Stimulated activated CD8-positive, alpha-beta memory T cell treated with anti-CD3 and anti-CD28 coated beads, Interleukin-4, amount 100 ng/mL, for 4 hours (primary cell): ENCODE results near the gene SPIN1.

Experiments used
- DNase-seq, 2 donors: peaks; one replicate each; pipeline ENCODE4 v3.0.0-alpha.2; 2020; ENCODE audit warnings: low read depth in 2 of 2, low spot score in 1 of 2

The SPIN1 gene

DNA sequence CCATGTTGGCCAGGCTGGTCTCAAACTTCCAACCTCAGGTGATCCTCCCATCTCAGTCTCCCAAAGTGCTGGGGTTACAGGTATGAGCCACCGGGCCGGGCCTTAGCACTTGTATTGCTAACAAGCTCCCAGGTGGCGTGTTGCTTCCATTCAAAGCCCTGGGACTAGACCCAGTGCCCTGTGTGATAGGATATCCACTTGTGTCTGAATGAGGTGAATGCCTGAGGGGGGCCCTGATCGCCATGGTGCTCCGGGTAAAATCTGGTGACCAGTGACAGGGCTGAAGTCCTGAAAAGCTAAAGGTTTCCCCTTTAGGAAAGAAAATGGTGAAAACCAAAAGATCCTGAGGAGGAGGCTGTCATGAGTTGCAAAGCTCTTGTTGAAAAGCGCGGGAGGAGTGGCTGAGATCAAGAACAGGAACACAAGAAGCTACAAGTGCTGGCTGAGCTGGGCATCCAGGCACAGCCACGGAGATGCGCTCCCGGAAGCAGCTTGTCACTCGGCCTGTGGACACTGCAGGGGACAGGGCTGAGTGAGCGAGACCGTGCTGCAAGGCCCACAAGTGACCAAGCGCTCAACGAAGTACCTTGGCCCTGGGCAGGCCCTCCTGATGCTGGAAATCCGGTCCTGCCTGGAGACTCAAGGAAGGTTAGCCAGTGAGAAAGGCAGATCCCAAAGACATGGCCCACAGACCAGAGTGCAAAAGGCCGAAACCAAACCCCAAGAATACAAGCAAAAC, 106.9 kb downstream of the SPIN1 start:
- no peak for DNase-seq

DNA sequence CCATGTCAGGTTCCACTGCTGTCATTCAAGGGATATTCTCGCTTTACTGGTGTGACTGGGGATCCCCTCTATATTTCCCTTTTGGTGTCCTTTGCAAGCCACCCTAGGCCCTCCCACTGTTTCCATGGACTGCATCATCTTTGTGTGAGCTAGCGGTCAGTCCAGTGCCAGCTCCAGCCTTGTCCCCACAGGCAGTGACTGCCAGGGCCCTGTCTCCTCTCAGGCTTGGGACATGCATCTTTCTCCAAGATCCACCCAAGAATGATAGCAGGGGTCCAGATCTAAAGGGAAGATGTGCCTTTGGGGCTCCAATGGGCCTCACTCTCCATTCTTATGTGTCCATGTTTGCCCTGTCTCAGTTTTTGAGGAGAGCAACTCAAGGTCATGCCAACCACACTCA, 109.0 kb downstream of the SPIN1 start:
- no peak for DNase-seq

DNA sequence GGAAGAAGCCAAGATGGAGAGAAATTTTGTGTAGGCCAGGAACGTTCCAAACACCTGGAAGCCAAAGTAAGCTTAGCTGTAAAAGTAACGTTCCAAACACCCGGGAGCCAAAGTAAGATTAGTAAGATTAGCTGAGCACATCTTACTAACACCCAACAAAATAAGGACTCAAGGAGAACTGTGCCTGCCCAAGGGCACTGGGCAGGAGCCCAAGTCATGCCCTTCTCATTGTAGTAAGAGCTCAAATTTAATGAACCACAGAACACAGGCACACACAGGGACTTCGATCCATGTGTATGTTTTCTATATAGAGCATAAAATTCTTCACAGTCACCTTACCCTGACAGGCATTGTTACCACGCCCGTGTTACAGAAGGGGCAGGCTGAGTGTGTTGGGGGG, 110.6 kb downstream of the SPIN1 start:
- DNase-seq, result no peak

DNA sequence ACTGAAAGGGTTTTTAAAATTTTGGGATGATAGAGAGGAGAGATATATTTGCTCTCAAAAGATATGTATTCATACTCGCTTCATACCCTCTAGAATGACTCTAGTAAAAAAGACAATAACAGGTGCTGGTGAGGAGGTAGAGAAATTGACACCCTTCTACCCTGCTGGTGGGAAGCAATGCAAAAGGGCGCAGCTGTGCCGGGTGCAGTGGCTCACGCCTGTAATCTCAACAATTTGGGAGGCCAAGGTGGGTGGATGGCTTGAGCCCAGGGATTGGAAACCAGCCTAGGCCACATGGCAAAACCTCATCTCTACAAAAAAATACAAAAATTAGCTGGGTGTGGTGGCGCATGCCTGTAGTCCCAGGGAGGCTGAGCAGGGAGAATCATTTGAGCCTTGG, 112.8 kb downstream of the SPIN1 start:
- no peak for DNase-seq

DNA sequence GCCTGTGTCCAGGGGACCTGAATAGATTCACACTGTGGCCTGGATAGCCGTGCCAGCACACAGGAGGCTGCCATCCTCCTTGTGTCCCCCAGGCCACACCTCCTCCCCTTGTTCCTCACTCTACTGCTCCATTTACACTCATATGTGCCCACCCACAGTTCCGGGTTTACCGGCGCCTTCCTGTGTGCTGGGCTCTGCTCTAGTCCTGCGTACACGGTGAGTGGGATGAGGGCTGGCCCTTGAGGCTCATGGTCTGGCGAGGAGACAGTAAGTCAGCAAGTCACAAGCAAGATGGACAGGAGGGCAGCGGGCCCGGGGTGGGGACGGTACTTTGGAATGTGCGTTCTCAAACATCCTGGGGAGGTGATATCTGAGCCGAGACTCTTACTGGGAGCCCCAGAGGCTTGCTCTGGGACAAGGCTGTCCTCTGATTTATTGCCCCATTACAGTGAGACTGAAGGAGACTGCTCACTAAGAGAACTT, 114.3 kb downstream of the SPIN1 start:
- DNase-seq, result no peak

DNA sequence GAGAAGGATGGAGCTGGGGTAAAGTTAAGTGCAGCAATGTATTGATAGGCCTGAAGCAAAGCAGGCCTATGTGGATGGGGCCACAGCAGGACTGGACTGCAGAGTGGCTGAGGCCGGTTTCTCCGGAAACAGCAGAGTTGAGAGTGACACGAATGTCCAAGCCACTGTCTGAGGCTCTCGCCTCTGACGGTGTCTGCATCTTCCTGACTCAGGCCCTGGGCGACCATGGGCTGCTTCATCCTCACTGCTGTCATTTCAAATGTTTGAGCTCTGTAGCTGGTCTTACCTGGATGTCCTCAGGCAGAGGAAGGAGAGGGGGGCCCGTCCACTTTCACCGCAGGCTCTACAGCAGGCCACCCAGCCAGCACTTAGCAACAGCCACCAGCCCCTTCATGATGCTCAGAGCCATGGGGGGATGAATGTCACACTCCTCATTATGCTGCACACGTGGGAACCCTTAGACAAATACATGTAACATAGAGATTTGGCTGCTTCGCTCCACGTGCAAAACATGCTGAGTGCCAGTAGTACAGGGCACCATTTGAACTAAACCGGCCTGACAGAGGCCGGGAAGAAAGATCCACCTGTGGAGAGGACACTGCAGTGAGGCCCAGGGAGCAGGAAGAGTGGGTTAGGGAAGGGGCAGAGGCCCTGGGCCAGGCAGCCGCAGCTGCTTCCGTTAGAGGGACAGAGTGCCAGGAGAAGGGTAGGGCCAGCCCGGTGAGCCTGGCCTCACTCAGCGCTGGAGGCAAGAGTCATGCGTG, 115.0 kb downstream of the SPIN1 start:
- no peak for DNase-seq

DNA sequence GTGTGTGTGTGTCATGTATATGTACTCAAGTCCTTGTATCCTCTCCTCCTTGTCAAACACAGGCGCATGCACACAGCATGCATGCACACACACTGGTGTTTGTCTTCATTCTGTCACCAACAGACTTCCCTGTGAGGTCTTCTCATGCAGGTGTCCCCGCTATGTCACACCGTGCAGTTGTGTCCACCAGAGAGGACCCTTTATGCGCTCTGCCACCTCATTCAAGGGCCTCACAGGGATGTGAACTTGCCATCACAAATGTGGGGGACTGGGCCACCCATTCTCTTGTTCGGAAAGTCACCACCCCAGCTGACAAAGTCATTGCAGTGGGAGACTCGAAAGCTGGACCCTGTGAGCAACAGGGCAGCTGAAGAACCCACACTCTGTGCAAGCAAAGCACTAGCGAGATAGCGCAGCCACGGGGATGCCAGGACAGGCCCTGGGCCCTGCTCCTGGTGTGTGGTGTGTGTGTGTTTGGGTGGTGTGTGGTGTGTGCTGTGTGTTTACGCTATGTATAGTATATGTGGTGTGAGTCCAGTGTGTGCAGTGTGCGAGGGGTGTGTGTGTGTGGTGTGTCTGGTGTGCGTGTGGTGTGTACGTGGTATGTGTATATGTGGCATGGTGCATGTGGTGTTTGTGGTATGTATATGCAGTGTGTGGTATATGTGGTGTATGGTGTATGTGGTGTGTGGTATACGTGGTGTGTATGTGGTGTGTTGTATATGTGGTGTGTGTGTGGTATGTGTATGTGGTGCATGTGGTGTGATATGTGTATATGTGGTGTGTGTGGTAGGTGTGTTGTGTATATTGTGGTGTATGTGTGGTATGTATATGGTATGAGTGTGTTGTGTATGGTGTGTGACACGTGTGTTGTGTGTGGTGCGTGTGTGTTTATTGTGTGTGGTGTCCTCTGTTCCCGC, 115.9 kb downstream of the SPIN1 start:
- DNase-seq, result no peak

DNA sequence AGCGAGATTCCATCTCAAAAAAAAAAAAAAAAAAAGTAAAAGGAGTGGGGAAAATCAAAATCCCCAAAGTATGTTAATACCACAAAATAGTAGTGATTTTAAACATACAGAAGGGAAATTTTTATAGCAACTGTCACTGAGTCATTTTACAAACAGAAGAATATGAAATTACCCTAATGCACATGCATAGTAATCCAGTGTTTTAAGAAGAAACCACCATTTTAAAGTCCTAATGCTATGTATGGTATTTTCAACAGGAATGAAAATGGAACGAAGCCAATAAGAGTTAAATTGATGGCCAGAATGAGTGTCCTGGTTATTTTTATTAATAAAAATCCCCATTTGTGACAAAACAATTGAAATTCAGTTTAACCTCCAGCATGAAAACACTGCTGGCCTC, 120.1 kb downstream of the SPIN1 start:
- no peak for DNase-seq

DNA sequence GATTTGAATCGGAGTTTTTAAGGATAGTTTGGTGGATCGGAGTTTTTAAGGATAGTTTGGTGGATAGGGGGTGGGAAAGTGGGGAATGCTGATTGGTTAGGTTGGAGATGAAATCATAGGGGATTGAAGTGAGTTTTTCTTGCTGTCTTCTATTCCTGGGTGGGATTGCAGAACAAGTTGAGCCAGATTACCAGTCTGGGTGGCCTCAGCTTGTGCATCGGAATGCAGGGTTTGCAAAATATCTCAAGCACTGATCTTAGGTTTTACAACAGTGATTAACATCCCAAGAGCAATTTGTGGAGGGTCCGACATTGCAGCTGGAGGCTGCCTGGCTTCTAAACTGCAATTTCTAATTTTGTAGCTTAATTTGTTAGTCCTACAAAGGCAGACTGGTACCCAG, 123.7 kb downstream of the SPIN1 start:
- DNase-seq, result no peak

DNA sequence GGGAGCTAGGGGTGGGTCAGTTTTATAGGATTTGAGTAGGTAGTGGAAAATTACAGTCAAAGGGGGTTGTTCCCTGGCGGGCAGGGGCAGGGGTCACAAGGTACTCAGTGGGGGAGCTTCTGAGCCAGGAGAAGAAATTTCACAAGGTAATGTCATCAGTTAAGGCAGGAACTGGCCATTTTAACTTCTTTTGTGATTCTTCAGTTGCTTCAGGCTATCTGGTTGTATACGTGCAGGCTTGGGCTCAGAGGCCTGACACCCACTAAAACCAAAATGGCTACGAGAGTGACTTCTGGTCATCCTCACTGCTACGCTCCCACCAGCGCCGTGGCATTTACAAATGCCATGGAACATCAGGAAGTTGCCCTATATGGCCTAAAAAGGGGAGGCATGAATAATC, 126.0 kb downstream of the SPIN1 start:
- no peak for DNase-seq

DNA sequence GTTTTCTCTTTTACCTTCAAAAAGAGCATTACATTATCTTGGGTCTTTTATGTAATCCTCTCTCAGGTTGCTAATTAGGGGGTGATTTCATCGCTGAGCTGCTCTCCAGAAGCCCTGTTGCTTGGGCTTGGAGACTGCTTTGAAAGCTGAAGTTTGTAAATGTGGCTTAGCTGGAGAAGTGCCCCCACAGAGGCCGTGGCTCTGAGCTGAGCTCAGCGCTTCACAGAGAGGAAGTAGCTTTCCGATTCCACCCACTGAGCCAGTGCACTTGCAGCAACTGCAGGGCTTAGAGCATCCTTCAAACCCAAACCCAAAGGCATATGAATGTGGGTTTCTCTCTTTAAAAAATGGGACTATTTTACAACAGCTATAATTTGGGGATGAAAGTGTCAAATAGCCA, 133.1 kb downstream of the SPIN1 start:
- no peak for DNase-seq

DNA sequence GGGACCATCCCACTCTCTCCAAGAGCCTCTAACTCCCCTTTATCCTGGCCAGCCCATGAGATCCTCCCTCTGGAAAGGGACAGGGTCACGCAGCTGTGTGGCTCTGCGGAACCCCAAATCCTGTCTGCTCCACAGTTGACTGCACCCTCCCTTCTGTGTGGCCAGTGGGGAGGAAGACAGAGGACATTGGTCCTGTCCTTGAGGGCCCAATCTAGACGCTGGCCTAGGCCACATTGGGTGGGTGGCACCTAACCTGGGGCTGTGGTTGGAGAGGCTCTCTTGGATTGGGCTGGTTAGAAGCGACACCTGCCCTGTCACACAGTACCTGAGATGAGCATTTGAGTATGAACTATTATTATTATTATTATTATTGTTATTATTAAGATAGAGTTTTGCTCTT, 134.1 kb downstream of the SPIN1 start:
- DNase-seq, result no peak

DNA sequence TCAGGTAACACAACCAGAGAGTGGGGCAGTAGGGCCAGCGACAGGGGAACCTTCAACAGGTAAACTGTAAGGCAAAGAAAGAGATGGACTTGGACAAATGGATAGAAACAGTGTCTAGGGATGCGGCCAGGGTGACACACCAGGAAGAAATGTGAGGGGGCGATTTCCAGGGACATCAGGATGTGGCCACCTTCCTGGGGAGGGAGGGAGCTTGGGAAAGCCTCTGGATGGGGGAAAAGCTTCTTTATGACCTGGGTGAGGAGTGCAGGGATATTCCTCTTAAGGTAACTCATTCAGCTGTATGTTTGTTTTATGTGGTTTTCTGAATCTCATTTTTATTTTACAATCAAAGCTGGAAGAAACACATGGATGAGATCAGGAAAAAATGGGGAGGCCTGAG, 134.8 kb downstream of the SPIN1 start:
- DNase-seq, result no peak

DNA sequence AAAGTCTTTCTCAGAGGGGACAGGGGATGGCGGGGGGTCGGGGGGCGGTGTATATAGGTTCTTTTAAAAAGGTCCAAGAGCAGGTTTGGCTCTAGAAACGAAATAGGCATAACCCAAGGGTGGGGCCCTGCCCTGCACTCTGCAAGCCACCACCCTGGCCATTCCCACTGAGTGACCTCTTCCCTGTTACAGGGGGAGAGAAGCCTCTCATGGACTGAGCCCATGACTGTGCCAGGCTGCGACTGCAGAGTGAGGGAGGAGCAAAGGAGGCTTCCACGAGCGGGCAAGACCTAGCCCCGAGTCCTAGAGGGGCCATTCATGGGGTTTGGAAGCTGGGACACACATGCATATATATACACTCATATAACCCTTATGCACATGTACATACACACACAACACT, 136.7 kb downstream of the SPIN1 start:
- DNase-seq, result no peak

DNA sequence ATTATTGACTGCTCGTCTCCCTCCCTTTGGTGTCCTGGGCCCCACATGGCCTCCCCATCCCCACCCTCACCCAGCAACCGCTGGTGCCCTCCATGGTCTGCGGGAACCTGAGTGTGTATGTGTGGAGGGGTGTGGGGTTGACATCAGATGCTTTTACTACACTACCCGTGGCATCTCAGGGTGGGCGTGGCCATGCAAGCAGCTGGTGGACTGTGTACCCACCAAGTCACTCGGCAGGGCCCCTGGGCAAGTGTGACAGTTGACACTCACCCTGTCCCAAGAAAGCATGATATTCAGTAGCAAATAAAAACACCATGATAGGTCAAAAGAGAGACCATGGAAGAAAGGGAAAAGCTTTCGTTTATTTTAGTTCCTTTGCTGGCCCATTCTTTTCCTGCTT, 139.4 kb downstream of the SPIN1 start:
- DNase-seq, result no peak
